Activated B cell treated with CpG ODN at 0.5 μM for 24 hours (primary cell): ENCODE measurements around the gene WFDC8. TPM values are rescaled to one million over a fixed set of nuclear protein-coding genes. Genes with fewer than 3 reads are reported as not detected.

ENCODE experiments used
- ATAC-seq: fragments of 200-7000 bp; cut with Tn5 transposase; one replicate; pipeline ENCODE4 v1.10.0; 2021; ENCODE audit warnings: low read depth, mild to moderate bottlenecking, moderate library complexity
- CTCF ChIA-PET: fragments of 350-600 bp; sonication (Branson Sonifier 250); formaldehyde crosslinking; loops from one replicate; lab custom pipeline; 2021; ENCODE audit warnings: antibody characterized with exemption; lab: Charles Lee
- POLR2A ChIA-PET: fragments of 350-600 bp; sonication (Branson Sonifier 250); formaldehyde crosslinking; loops from one replicate; lab custom pipeline; 2021; ENCODE audit warnings: antibody characterized with exemption; lab: Charles Lee
- DNase-seq: peaks from one replicate; pipeline ENCODE4 v3.0.0; 2022
- H3K27ac Mint-ChIP-seq: one replicate; pipeline ENCODE4 v1.8.0; 2020; ENCODE audit warnings: mixed read lengths
- H3K27me3 Mint-ChIP-seq: one replicate; pipeline ENCODE4 v1.8.0; 2021; ENCODE audit warnings: mixed read lengths
- H3K36me3 Mint-ChIP-seq: one replicate; pipeline ENCODE4 v1.8.0; 2021; ENCODE audit warnings: low read depth, mixed read lengths
- H3K4me1 Mint-ChIP-seq: one replicate; pipeline ENCODE4 v1.8.0; 2021; ENCODE audit warnings: mixed read lengths
- H3K4me3 Mint-ChIP-seq: one replicate; pipeline ENCODE4 v1.8.0; 2020; ENCODE audit warnings: mild to moderate bottlenecking, mixed read lengths
- H3K9me3 Mint-ChIP-seq: one replicate; pipeline ENCODE4 v1.8.0; 2020; ENCODE audit warnings: mixed read lengths
- CTCF ChIP-seq: fragments of 200-600 bp; IDR thresholded peaks from one replicate; pipeline ENCODE4 v1.8.0; 2022; ENCODE audit warnings: antibody characterized with exemption, mild to moderate bottlenecking
- intact Hi-C: fragments of 100-400 bp; cut with micrococcal nuclease; formaldehyde crosslinking; loops from one replicate; pipeline ENCODE4 v1.15.1; 2024
- total RNA-seq: library from RNA; stranded (reverse); gene quantifications from 2 replicates; pipeline ENCODE4 v1.2.3, GENCODE V29; 2022

The WFDC8 gene
- total RNA-seq, 1 donor from 2014 or later = not detected

GRCh38 chr20:45611054-45611453, 32.0 kb upstream of the WFDC8 start:
- intact Hi-C loops = no loop called here
- ATAC-seq (no peak), DNase-seq (no peak)
- Mint-ChIP-seq H3K9me3 (peaks cover 6% of the 10 kb centered on the region), H3K27me3 (peaks cover 32% of the 10 kb centered on the region), H3K27ac (no peak overlapping the region), H3K4me3 (no peak overlapping the region), H3K36me3 (no peaks in the 10 kb centered on the region), H3K4me1 (no peaks in the 10 kb centered on the region)
- POLR2A ChIA-PET = no interaction called here
- CTCF ChIA-PET = no interaction called here
- TF ChIP-seq CTCF = no peak

GRCh38 chr20:45607810-45608209, 28.7 kb upstream of the WFDC8 start:
- intact Hi-C loops = no loop called here
- ATAC-seq (no peak), DNase-seq (no peak)
- peaks cover 37% of the 10 kb centered on the region for H3K27me3 Mint-ChIP-seq
- POLR2A ChIA-PET = no interaction called here
- H3K4me3 Mint-ChIP-seq = no peak overlapping the region
- TF ChIP-seq CTCF = no peak
- CTCF ChIA-PET = no interaction called here
- peaks cover 10% of the 10 kb centered on the region for H3K9me3 Mint-ChIP-seq
- H3K4me1 Mint-ChIP-seq = no peaks in the 10 kb centered on the region
- no peak overlapping the region for H3K27ac Mint-ChIP-seq
- no peaks in the 10 kb centered on the region for H3K36me3 Mint-ChIP-seq

GRCh38 chr20:45595235-45595634, 16.2 kb upstream of the WFDC8 start:
- no peaks in the 10 kb centered on the region for H3K36me3 Mint-ChIP-seq
- intact Hi-C loops = no loop called here
- no peak overlapping the region for H3K27ac Mint-ChIP-seq
- H3K4me3 Mint-ChIP-seq = no peak overlapping the region
- POLR2A ChIA-PET = no interaction called here
- H3K27me3 Mint-ChIP-seq = peaks cover 34% of the 10 kb centered on the region
- H3K9me3 Mint-ChIP-seq = no peaks in the 10 kb centered on the region
- CTCF ChIA-PET = interaction anchor here (1.0 kb wide), 1 partner anchor 176 kb away, joined by 3 read pairs; no protein-coding TSS in a partner anchor
- TF ChIP-seq CTCF = no peak
- DNase-seq (no peak), ATAC-seq (no peak)
- H3K4me1 Mint-ChIP-seq = no peaks in the 10 kb centered on the region

DNA sequence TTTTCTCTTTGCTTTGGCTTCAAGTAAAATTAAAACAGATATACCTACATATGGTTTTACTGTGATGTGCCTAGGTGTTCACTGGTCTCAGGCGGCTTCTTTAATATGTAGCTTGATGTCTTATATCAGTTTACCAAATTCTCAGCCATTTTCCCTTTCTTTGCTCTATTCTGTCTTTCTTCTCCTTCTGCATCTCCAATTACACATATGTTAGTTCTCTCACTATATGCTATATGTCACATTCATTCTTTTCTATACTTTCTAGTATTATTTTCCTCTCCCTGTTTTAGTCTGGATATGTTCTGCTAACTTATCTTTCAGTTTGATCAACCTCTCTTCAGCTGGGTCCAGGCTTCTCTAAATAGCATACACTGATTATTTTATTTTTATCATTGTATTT, 14.4 kb upstream of the WFDC8 start:
- no peaks in the 10 kb centered on the region for H3K9me3 Mint-ChIP-seq
- DNase-seq (no peak), ATAC-seq (no peak)
- no peaks in the 10 kb centered on the region for H3K4me1 Mint-ChIP-seq
- no peak for TF ChIP-seq CTCF
- intact Hi-C loops = no loop called here
- ChIA-PET POLR2A (interaction anchor here (0.7 kb wide), 1 partner anchor 189 kb away, joined by 8 read pairs; no protein-coding TSS in a partner anchor), CTCF (interaction anchor here (1.4 kb wide), 1 partner anchor 177 kb away, joined by 10 read pairs; no protein-coding TSS in a partner anchor)
- H3K27me3 Mint-ChIP-seq = peaks cover 26% of the 10 kb centered on the region
- no peak overlapping the region for H3K4me3 Mint-ChIP-seq
- H3K27ac Mint-ChIP-seq = no peak overlapping the region
- H3K36me3 Mint-ChIP-seq = no peaks in the 10 kb centered on the region

DNA sequence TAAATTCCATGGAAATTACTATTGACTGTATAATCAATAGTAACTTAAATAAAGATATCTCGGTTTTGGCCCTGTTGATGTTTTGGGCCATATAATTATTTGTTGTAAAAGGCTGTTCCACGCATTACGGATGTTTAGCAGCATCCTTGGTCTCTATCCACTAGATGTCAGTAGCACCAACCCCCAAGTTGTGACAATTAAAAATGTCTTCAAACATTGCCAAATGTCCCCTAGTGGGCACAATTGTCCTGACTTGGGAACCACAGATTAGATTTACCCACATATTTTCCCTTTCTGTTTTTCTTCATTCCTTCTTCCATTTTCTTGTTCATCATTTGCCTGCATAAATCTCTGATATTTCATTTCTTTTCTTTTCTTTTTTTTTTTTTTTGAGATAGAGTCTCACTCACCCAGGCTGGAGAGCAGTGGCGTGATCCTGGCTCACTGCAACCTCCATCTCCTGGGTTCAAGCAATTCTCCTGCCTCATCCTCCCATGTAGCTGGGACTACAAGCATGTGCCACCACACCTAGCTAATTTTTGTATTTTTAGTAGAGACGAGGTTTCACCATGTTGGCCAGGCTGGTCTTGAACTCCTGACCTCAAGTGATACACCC, 13.6 kb upstream of the WFDC8 start:
- intact Hi-C loops = loop anchor here (1.0 kb wide), 1 partner anchor 179 kb away; no protein-coding TSS in a partner anchor
- no peak overlapping the region for H3K27ac Mint-ChIP-seq
- no peak overlapping the region for H3K4me3 Mint-ChIP-seq
- no peak for TF ChIP-seq CTCF
- peaks cover 21% of the 10 kb centered on the region for H3K27me3 Mint-ChIP-seq
- peak; percentile 54 for ATAC-seq
- ChIA-PET POLR2A (interaction anchor here (0.7 kb wide), 1 partner anchor 188 kb away, joined by 8 read pairs; no protein-coding TSS in a partner anchor), CTCF (interaction anchor here (0.7 to 1.4 kb wide), 3 partner anchors 19 to 178 kb away, joined by 3 to 10 read pairs (median 4); no protein-coding TSS in a partner anchor)
- H3K9me3 Mint-ChIP-seq = no peaks in the 10 kb centered on the region
- no peak for DNase-seq
- no peaks in the 10 kb centered on the region for H3K4me1 Mint-ChIP-seq
- H3K36me3 Mint-ChIP-seq = no peaks in the 10 kb centered on the region
